HG03520 (cell line): ENCODE measurements around the gene NSFL1C.

Experiments
- ATAC-seq: cut with Tn5 transposase; IDR thresholded peaks from one replicate; pipeline ENCODE4 v1.9.1; 2021; ENCODE audit warnings: mild to moderate bottlenecking, moderate library complexity; ENCODE audit not compliant: unreplicated experiment

The NSFL1C gene

GRCh38 chr20:1486566-1486965 is 19.9 kb upstream of the NSFL1C start:
- ATAC-seq: no peak

- ATAC-seq: no peak
Measured at GRCh38 chr20:1484438-1485116, 17.9 kb upstream of the NSFL1C start.

- ATAC-seq: no peak
Measured at GRCh38 chr20:1479831-1480595, 13.4 kb upstream of the NSFL1C start.

DNA sequence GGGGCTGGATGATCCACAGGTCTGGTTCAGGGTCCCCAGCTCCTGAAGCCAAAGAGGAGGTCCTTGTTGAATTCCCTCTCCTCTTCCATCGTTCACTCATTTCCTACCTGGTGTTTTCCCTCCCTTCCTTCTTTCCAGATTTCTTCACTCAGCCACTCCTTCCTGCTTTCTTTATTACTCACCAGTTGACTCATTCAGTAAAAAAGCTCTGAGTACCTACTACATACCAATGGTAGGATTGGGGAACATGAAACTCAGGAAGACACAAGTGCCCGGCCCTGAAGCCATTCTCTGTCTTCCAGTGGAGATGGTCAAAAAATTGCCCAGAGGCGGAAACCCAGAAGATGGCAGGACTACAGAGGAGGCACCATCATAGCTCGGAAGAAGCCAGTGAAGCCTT is 11.9 kb upstream of the NSFL1C start:
- ATAC-seq: no peak

DNA sequence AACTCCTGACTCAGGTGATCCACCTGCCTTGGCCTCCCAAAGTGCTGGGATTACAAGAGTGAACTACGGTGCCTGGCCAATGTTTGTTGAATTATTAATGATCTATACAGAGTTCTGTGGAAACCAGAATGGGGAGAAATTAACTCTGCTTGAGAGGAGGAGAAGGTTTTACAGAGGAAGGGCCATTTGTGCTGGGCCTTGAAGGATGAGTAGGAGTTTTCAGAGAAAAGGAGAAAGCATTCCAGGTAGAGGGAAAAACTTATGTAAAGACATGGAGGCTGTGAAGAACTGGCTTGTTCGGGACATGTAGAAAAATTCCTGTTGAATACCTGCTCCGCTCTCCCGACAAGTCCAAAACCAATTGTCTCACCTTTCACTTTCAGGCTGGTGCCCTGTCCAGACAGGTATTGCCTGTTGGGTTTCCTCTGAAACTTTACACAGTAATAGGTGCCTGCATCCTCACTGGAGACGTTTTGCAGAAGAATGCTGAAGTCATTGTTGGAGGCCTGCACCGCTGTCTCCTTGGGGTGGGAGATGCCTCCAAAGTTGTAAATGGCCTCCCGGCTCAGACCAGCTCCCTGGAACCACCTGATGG is 11.3 kb upstream of the NSFL1C start:
- no peak for ATAC-seq

GRCh38 chr20:1474817-1475603 is 8.4 kb upstream of the NSFL1C start:
- ATAC-seq: no peak

DNA sequence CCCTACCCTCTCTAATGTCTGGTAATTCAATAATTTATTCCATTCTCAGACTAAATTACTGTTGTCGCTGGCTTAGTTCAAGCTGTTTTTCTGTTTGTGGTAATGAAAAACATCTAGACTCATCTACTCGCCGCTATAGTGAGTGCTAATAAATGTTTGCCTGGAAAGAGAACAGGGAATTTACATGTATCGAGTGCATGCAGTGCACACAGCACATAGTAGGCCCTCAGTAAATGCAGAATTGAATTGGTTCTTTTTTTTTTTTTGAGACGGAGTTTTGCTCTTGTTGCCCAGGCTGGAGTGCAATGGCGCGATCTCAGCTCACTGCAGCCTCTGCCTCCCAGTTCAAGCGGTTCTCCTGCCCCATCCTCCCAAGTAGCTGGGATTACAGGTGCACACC is 7.7 kb upstream of the NSFL1C start:
- ATAC-seq: no peak

GRCh38 chr20:1473246-1474220 is 6.9 kb upstream of the NSFL1C start:
- ATAC-seq: no peak

DNA sequence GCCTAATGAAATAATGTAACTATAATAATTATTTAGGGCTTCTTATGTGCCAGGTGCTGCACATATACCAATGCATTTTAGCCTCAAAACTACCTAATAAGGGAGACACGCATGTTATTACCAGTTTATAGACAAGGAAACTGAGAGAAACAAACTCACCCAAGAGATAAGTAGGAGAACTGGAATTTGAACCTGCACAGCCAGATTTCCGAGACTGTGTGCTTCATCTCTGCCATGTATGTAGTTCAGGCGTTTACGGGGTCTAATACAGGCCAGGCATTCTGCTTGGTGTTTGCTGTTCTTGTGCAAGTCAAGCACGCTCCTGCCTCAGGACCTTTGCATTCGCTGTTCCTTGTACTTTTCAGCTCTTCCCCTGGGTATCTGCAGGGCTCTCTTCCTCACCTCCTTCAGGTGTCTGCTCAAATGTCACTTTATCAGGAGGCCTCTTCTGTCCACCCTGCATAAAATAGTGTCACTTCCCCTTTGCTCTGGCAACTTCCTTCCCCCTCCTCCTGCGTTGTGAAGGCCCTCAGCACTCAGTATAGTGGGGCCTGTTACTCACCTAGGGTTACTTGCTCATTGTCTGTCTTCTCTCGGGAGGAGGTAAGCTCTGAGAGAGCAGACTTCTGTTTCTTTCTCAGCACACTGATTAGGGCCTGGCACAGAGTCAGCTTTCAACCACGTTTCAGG is 6.1 kb upstream of the NSFL1C start:
- no peak for ATAC-seq

- no peak for ATAC-seq
Measured at GRCh38 chr20:1471242-1471641, 4.6 kb upstream of the NSFL1C start.

- ATAC-seq: no peak
Measured at GRCh38 chr20:1469925-1470571, 3.4 kb upstream of the NSFL1C start.

- no peak for ATAC-seq
Measured at GRCh38 chr20:1469306-1469905, 2.8 kb upstream of the NSFL1C start.

DNA sequence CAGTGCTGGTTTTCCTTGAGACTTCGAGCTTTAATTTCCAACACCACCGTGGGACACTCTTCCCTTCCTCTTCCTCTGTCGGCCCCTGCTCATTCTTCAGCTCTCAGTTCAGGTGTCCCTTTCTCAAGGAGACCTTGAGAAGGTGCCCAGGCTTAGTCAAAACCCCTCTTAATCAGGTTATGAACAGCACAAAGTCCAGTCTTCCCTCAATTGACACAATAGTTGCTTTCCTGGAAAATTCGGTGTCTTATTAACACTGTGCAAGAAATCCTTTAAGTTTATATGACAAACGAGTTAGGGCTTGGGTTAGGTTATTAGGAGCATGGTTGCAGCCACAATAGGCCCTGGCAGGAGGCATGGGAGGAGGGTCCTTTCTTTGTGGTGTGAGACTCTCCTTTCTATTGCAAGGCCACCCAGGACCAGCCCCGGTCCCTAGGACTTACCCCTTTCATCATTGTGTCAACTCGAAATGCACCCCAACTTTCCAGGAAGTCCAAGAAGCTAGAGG is 1.5 kb upstream of the NSFL1C start:
- ATAC-seq: no peak

DNA sequence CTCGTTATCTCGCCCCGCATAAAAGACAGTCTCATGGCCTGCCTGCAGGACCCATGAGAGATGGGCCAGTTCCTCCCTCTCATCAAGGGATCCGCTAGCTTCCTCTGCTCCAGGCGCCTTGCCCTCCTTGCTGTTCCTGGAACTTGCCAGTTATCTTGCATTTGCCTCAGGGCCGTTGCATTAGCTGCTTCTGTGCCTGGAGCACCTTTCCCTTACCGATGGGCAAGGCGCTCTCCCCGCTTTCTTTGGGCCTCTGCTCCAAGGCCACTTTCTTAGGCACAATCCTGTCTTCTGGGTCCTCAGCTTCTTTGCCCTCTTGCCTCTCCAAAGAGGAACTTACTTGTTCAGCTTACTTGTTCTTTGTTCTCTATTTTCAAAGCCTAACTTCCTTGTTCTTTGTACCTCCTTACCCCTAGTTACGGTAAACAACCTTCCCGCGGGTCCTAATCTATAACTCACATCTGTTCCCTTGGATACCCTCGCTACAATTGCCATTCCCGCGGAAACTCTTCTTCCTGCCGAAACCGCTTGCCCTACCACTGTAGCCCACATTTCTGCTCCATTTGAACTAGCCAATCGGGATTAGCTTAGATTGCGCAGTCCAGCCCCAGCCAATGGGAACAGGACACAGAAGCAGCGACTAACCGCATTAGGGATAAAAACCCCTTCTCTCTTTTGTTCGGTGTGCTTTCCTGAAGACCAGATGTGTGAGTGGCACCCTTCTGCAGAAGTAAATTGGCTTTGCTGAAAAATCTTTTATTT is 887 bp upstream of the NSFL1C start:
- ATAC-seq: no peak

DNA sequence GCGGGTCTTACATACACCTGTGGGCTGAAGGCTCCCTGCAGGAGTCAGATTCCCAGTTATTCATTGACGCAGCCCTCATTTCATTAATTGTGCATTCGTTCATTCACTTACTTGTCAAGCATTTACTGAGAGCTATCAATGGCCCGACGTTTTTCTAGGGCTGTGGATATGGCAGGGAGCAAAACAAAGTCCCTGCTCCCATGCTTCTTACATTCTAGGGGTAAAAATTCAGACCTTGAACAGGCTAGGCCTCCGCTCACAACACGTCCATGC is 369 bp upstream of the NSFL1C start:
- ATAC-seq: no peak

DNA sequence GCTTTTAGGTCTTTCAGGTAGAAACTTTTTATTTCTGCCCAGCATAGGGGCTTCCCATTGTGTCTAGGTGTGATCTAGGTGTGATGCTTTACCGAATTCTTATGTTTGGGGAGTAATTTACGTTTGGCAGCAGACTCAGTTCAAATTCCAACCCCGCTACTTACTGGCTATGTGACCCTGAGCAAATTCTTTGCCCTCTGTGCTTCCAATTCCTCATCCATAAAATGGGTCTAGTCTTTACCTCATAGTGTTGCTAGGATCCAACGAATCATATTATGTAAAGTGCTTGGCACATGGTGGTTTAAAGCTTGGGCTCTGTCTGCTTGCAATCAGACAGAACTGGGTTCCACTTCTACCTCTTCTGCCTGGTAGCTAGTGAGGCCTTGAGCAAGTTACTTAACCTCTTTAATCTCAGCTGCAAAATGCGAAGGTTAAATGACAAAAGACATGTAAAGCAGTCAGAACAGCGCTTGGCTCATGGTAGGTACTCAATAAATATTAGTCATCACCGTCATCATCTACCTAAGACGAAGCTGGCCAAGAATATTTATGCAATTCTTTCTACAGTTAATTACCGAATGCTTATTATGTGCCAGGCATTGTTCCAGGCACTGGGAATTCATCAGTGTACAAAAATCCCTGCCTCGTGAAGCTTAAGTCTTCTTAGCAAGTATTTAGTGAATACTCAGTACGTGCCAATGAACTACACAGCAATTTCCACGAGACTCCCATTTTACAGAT is 1.0 kb downstream of the NSFL1C start:
- ATAC-seq: no peak

GRCh38 chr20:1463971-1464570 is 2.6 kb downstream of the NSFL1C start:
- ATAC-seq: no peak
